ENCODE results near the gene KHDRBS1. TPM values are rescaled to one million over a fixed set of nuclear protein-coding genes. Genes with fewer than 3 reads are reported as not detected.

KHDRBS1 gene
- total and polyA plus RNA-seq, 2 experiments from 2014 or later, result 191 to 251 TPM

DNA sequence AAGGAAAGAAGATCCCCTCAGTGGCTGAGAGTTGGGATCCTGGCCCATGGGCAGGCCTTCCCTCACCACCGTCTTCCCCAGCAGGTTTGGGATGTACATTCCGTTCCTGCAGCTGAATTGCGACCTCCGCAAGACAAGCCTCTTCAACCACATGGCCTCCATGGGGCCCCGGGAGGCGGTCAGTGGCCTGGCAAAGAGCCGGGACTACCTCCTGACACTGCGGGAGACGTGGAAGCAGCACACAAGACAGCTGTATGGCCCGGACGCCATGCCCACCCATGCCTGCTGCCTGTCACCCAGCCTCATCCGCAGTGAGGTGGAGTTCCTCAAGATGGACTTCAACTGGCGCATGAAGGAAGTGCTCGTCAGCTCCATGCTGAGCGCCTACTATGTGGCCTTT, 77.9 kb downstream of the KHDRBS1 start:
- peaks cover 3% of the 10 kb centered on the region; the same call in 1 of the 3 replicates for H3K4me1 Mint-ChIP-seq
- no peaks in the 10 kb centered on the region for H3K9me3 Mint-ChIP-seq
- ATAC-seq (no peak), DNase-seq (ENCODE audit: low spot score) (no peak)
- Histone ChIP-seq H3K27ac (ENCODE audit: low read depth) (no peak overlapping the region), H3K36me3 (ENCODE audit: insufficient read depth) (no peaks in the 10 kb centered on the region), H3F3A (replicated peaks; ENCODE audit: low read depth) (no peaks in the 10 kb centered on the region), H3K4me2 (no peak overlapping the region), H3K4me3 (no peak overlapping the region), H3K79me2 (replicated peaks; ENCODE audit: insufficient read depth) (no peaks in the 10 kb centered on the region), H3K27me3 (ENCODE audit: insufficient read depth) (no peaks in the 10 kb centered on the region), H3K4me1 (ENCODE audit: insufficient read depth) (no peaks in the 10 kb centered on the region), H4K20me1 (replicated peaks; ENCODE audit: insufficient read depth) (0 out of 2 replicates have a peak, but pooled peaks cover under 1% of the 10 kb centered on the region), H3K9me2 (ENCODE audit: insufficient read depth) (no peaks in the 10 kb centered on the region), H2AFZ (no peak overlapping the region)
- H3K27ac Mint-ChIP-seq, result no peak overlapping the region
- TF ChIP-seq, protein P1, sequence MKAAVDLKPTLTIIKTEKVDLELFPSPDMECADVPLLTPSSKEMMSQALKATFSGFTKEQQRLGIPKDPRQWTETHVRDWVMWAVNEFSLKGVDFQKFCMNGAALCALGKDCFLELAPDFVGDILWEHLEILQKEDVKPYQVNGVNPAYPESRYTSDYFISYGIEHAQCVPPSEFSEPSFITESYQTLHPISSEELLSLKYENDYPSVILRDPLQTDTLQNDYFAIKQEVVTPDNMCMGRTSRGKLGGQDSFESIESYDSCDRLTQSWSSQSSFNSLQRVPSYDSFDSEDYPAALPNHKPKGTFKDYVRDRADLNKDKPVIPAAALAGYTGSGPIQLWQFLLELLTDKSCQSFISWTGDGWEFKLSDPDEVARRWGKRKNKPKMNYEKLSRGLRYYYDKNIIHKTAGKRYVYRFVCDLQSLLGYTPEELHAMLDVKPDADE (IDR thresholded peaks at IDR 0.05), result no peak
- TF ChIP-seq CREB1 (CRISPR knock-in tag; IDR thresholded peaks at IDR 0.05; ENCODE audit: low read depth) (no peak), POLR2AphosphoS5 (IDR thresholded peaks at IDR 0.05; ENCODE audit: low read depth) (no peak), JUNB (IDR thresholded peaks at IDR 0.05; ENCODE audit: unreplicated experiment) (no peak), ZNF114 (CRISPR knock-in tag; IDR thresholded peaks at IDR 0.05) (no peak), EZH2phosphoT487 (IDR thresholded peaks at IDR 0.05; ENCODE audit: unreplicated experiment) (no peak), NANOG (IDR thresholded peaks at IDR 0.05; ENCODE audit: borderline replicate concordance) (no peak), STAT1 (IDR thresholded peaks at IDR 0.05; ENCODE audit: unreplicated experiment) (no peak), EZH2 (IDR thresholded peaks at IDR 0.05; ENCODE audit: low read depth, unreplicated experiment) (no peak), ZNF331 (CRISPR knock-in tag; IDR thresholded peaks at IDR 0.05; ENCODE audit: low read depth) (no peak)
- TF ChIP-seq, protein P2, sequence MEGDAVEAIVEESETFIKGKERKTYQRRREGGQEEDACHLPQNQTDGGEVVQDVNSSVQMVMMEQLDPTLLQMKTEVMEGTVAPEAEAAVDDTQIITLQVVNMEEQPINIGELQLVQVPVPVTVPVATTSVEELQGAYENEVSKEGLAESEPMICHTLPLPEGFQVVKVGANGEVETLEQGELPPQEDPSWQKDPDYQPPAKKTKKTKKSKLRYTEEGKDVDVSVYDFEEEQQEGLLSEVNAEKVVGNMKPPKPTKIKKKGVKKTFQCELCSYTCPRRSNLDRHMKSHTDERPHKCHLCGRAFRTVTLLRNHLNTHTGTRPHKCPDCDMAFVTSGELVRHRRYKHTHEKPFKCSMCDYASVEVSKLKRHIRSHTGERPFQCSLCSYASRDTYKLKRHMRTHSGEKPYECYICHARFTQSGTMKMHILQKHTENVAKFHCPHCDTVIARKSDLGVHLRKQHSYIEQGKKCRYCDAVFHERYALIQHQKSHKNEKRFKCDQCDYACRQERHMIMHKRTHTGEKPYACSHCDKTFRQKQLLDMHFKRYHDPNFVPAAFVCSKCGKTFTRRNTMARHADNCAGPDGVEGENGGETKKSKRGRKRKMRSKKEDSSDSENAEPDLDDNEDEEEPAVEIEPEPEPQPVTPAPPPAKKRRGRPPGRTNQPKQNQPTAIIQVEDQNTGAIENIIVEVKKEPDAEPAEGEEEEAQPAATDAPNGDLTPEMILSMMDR (conservative IDR thresholded peaks at IDR 0.05; ENCODE audit: low read depth in 2 of 2), result no peak
- TF ChIP-seq, protein P3, sequence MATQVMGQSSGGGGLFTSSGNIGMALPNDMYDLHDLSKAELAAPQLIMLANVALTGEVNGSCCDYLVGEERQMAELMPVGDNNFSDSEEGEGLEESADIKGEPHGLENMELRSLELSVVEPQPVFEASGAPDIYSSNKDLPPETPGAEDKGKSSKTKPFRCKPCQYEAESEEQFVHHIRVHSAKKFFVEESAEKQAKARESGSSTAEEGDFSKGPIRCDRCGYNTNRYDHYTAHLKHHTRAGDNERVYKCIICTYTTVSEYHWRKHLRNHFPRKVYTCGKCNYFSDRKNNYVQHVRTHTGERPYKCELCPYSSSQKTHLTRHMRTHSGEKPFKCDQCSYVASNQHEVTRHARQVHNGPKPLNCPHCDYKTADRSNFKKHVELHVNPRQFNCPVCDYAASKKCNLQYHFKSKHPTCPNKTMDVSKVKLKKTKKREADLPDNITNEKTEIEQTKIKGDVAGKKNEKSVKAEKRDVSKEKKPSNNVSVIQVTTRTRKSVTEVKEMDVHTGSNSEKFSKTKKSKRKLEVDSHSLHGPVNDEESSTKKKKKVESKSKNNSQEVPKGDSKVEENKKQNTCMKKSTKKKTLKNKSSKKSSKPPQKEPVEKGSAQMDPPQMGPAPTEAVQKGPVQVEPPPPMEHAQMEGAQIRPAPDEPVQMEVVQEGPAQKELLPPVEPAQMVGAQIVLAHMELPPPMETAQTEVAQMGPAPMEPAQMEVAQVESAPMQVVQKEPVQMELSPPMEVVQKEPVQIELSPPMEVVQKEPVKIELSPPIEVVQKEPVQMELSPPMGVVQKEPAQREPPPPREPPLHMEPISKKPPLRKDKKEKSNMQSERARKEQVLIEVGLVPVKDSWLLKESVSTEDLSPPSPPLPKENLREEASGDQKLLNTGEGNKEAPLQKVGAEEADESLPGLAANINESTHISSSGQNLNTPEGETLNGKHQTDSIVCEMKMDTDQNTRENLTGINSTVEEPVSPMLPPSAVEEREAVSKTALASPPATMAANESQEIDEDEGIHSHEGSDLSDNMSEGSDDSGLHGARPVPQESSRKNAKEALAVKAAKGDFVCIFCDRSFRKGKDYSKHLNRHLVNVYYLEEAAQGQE (IDR thresholded peaks at IDR 0.05; ENCODE audit: unreplicated experiment), result no peak
- TF ChIP-seq, protein P4, sequence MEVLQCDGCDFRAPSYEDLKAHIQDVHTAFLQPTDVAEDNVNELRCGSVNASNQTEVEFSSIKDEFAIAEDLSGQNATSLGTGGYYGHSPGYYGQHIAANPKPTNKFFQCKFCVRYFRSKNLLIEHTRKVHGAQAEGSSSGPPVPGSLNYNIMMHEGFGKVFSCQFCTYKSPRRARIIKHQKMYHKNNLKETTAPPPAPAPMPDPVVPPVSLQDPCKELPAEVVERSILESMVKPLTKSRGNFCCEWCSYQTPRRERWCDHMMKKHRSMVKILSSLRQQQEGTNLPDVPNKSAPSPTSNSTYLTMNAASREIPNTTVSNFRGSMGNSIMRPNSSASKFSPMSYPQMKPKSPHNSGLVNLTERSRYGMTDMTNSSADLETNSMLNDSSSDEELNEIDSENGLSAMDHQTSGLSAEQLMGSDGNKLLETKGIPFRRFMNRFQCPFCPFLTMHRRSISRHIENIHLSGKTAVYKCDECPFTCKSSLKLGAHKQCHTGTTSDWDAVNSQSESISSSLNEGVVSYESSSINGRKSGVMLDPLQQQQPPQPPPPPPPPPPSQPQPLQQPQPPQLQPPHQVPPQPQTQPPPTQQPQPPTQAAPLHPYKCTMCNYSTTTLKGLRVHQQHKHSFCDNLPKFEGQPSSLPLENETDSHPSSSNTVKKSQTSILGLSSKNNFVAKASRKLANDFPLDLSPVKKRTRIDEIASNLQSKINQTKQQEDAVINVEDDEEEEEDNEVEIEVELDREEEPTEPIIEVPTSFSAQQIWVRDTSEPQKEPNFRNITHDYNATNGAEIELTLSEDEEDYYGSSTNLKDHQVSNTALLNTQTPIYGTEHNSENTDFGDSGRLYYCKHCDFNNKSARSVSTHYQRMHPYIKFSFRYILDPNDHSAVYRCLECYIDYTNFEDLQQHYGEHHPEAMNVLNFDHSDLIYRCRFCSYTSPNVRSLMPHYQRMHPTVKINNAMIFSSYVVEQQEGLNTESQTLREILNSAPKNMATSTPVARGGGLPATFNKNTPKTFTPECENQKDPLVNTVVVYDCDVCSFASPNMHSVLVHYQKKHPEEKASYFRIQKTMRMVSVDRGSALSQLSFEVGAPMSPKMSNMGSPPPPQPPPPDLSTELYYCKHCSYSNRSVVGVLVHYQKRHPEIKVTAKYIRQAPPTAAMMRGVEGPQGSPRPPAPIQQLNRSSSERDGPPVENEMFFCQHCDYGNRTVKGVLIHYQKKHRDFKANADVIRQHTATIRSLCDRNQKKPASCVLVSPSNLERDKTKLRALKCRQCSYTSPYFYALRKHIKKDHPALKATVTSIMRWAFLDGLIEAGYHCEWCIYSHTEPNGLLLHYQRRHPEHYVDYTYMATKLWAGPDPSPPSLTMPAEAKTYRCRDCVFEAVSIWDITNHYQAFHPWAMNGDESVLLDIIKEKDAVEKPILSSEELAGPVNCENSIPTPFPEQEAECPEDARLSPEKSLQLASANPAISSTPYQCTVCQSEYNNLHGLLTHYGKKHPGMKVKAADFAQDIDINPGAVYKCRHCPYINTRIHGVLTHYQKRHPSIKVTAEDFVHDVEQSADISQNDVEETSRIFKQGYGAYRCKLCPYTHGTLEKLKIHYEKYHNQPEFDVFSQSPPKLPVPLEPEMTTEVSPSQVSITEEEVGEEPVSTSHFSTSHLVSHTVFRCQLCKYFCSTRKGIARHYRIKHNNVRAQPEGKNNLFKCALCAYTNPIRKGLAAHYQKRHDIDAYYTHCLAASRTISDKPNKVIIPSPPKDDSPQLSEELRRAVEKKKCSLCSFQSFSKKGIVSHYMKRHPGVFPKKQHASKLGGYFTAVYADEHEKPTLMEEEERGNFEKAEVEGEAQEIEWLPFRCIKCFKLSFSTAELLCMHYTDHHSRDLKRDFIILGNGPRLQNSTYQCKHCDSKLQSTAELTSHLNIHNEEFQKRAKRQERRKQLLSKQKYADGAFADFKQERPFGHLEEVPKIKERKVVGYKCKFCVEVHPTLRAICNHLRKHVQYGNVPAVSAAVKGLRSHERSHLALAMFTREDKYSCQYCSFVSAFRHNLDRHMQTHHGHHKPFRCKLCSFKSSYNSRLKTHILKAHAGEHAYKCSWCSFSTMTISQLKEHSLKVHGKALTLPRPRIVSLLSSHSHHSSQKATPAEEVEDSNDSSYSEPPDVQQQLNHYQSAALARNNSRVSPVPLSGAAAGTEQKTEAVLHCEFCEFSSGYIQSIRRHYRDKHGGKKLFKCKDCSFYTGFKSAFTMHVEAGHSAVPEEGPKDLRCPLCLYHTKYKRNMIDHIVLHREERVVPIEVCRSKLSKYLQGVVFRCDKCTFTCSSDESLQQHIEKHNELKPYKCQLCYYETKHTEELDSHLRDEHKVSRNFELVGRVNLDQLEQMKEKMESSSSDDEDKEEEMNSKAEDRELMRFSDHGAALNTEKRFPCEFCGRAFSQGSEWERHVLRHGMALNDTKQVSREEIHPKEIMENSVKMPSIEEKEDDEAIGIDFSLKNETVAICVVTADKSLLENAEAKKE (CRISPR knock-in tag; IDR thresholded peaks at IDR 0.05), result no peak
- peaks cover 4% of the 10 kb centered on the region for H3K27me3 Mint-ChIP-seq (ENCODE audit: insufficient read depth, low read depth, poor library complexity)
- peaks cover 51% of the 10 kb centered on the region for H3K36me3 Mint-ChIP-seq (ENCODE audit: low read depth)
- H3K4me3 Mint-ChIP-seq, result no peak overlapping the region

All from GM23338 (cell line).